ENCODE results near the gene OLA1.

GRCh38 chr2:174202188-174202587 is 46.1 kb downstream of the OLA1 start:
- no peak for TF ChIP-seq ZBTB8A (CRISPR knock-in tag; IDR thresholded peaks at IDR 0.05; ENCODE audit: borderline replicate concordance, low read depth)
- TF ChIP-seq SP2 (CRISPR knock-in tag; IDR thresholded peaks at IDR 0.05), result no peak
- no peak for TF ChIP-seq CTCF (CRISPR knock-in tag; IDR thresholded peaks at IDR 0.05)

All from HepG2 (cell line).